ENCODE results near the gene CAP1. TPM values are rescaled to one million over a fixed set of nuclear protein-coding genes. Genes with fewer than 3 reads are reported as not detected.
A peak's percentile ranks its signal among the peaks of the same experiment; 100 is the strongest.

CAP1 gene
- total RNA-seq, 6 experiments from 2014 or later, result 665 to 743 (median 688) TPM

DNA sequence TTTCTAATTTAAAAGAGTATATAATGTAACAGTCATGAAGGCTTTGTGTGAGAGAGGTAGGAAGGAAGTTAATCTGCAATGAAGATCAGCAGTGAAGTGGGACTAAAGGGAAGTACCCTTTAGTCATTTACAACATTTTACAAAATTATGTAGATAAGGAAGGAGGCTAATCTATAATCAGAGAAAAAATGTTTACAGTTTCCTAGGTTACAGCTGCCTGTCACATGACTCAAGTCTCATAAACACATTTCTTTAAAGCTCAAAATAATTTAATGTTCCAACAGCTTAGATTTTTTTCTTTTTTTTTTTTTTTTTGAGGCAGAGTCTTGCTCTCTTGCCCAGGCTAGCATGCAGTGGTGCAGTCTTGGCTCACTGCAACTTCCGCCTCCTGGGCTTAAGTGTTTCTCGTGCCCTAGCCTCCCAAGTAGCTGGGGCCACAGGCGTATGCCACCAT, 26.2 kb upstream of the CAP1 start:
- Mint-ChIP-seq H3K36me3 (ENCODE audit: low read depth) (no peaks in the 10 kb centered on the region), H3K27ac (peak overlapping the region; percentile 93), H3K27me3 (ENCODE audit: insufficient read depth) (peaks cover 4% of the 10 kb centered on the region), H3K4me1 (ENCODE audit: low read depth) (peaks cover 46% of the 10 kb centered on the region), H3K9me3 (no peaks in the 10 kb centered on the region), H3K4me3 (peak overlapping the region; percentile 70)
- TF ChIP-seq, protein P1, sequence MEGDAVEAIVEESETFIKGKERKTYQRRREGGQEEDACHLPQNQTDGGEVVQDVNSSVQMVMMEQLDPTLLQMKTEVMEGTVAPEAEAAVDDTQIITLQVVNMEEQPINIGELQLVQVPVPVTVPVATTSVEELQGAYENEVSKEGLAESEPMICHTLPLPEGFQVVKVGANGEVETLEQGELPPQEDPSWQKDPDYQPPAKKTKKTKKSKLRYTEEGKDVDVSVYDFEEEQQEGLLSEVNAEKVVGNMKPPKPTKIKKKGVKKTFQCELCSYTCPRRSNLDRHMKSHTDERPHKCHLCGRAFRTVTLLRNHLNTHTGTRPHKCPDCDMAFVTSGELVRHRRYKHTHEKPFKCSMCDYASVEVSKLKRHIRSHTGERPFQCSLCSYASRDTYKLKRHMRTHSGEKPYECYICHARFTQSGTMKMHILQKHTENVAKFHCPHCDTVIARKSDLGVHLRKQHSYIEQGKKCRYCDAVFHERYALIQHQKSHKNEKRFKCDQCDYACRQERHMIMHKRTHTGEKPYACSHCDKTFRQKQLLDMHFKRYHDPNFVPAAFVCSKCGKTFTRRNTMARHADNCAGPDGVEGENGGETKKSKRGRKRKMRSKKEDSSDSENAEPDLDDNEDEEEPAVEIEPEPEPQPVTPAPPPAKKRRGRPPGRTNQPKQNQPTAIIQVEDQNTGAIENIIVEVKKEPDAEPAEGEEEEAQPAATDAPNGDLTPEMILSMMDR (IDR thresholded peaks at IDR 0.05), result no peak
- peak; percentile 43 for DNase-seq

DNA sequence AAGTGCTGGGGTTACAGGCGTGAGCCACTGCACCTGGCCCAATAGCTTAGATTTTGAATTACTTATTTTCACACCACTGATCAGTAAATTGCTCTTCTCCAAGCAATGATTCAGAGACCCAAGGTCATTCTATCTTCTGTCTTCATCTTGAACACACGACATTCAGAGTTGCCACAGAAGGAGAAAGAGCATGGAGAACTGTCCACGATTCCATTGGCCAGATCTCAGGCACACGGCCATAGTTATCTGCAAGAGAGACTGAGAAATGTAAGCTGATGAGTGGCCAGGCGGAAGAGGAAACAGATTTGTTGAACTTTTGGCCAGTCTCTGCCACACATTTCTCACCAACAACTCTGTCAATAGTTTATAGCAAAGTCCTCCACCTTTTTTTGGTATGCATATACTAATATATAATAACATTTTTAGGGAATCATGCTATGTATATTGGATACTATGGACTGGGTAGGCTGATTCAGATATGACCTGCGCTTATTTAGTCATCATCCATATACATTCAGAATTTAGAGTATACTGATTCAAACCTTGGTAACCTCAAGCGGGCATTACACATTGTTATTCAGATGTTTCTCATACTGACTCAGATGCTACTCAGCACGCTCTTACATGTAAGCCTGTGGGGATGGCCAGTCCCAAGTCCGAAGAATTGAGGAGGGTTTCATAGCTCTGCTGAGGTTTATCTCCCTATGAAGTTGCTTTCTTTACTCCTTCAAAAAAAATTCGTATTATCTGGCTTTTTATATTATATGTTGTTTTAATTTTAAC, 25.5 kb upstream of the CAP1 start:
- H3K27ac Mint-ChIP-seq, result peak overlapping the region; percentile 93
- peaks cover 47% of the 10 kb centered on the region for H3K4me1 Mint-ChIP-seq (ENCODE audit: low read depth)
- peak; percentile 91 for DNase-seq

DNA sequence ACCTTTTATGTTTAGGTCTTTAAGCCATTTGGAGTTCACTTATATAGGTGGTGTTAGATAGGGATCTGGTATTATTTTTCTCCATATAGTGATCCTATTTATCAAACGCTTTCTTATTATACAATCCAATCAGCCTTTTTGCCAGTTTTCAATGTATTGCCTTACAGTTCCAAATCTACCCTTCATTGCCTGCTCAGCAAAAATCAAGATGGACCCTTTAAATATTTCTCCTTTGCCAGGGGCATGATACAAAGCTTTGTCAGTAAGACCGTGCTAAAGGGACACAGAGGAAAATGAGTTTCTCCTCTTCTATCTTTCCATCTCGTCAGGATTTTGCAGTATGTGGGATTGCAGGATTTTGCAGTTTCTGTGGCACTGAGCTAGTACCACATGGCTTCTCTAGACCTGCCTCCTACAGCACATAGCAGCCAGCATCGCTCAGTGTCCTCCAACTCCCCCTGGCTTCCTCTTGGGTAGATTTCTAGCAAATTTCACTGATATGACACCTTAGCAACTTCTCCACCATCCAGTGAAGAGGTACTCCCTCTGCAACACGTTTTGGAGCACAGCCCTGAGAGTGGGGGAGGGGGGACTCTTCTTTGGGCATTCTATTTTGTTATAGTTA, 22.5 kb upstream of the CAP1 start:
- no peak for DNase-seq
- TF ChIP-seq, protein P1 (IDR thresholded peaks at IDR 0.05), result no peak
- Mint-ChIP-seq H3K9me3 (peaks cover 5% of the 10 kb centered on the region), H3K4me3 (no peak overlapping the region), H3K36me3 (ENCODE audit: low read depth) (peaks cover 5% of the 10 kb centered on the region; the same call in 1 of the 2 replicates), H3K27ac (no peak overlapping the region), H3K27me3 (ENCODE audit: insufficient read depth) (no peaks in the 10 kb centered on the region; the same call in none of the 2 replicates), H3K4me1 (ENCODE audit: low read depth) (peaks cover 44% of the 10 kb centered on the region)

More for the DNA sequence above, 25.5 kb upstream of the CAP1 start:
- Mint-ChIP-seq H3K27me3 (ENCODE audit: insufficient read depth) (peaks cover 4% of the 10 kb centered on the region), H3K9me3 (no peaks in the 10 kb centered on the region), H3K36me3 (ENCODE audit: low read depth) (no peaks in the 10 kb centered on the region), H3K4me3 (peak overlapping the region; percentile 70)
- TF ChIP-seq, protein P1 (IDR thresholded peaks at IDR 0.05), result no peak

DNA sequence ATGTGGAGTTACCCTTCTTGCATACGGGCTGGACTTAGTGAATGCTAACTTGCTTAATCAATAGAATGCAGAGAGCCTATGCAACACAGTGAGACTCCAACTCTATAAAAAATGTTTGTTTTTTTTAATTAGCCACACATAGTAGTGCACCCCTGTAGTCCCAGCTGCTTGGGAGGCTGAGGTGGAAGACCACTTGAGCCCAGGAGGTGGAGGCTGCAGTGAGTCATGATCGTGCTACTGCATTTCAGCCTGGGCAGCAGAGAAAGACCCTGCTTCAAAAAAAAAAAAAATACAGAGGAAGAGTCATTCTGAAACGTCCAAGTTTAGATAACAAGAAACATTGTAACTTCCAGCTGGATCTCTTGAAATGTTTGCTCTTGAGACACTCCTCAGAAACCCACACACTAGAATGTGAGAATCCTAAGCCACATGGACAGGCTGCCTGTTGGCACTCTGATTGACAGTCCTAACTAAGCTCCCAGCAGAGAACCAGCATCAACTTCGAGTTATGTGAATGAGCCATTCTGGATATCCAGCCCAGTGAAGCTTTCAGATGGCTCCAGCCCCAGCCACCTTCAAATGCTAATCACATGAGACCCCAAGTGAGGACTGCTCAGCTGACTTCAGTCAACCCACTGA, 20.0 kb upstream of the CAP1 start:
- Mint-ChIP-seq H3K27me3 (ENCODE audit: insufficient read depth) (no peaks in the 10 kb centered on the region; the same call in none of the 2 replicates), H3K9me3 (peaks cover 15% of the 10 kb centered on the region), H3K27ac (no peak overlapping the region), H3K4me3 (no peak overlapping the region), H3K36me3 (ENCODE audit: low read depth) (peaks cover 16% of the 10 kb centered on the region), H3K4me1 (ENCODE audit: low read depth) (peaks cover 19% of the 10 kb centered on the region)
- TF ChIP-seq, protein P1 (IDR thresholded peaks at IDR 0.05), result no peak
- DNase-seq, result no peak

DNA sequence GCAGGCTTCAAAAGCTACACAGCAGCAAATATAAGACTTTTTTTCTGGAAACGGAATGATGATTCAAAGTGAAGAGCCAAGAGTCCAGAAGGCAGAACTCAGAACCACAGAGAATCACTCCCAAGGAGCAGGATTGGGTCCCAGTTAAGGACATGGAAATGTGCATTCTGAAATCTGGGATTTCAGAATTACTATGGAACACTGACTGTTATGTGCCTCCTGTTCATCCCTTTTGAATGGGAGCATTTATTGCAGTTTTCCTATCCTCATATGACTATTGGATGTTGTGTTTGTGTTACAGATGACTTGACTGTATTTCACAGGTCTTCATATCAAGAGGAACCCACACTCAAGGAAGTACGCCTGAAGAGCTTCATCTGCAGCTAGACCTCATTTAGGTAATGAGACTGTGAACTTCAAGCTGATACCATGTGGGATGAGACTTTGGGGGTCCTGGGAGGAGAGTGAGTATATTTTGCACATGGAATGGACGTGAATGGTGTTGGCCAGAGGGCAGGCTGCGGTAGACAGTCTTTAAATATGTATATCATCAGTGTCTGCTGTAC, 17.1 kb upstream of the CAP1 start:
- H3K36me3 Mint-ChIP-seq (ENCODE audit: low read depth), result peaks cover 21% of the 10 kb centered on the region
- H3K4me1 Mint-ChIP-seq (ENCODE audit: low read depth), result peaks cover 15% of the 10 kb centered on the region
- TF ChIP-seq, protein P1 (IDR thresholded peaks at IDR 0.05), result no peak
- DNase-seq, result no peak
- no peaks in the 10 kb centered on the region; the same call in none of the 2 replicates for H3K27me3 Mint-ChIP-seq (ENCODE audit: insufficient read depth)
- H3K4me3 Mint-ChIP-seq, result no peak overlapping the region
- H3K9me3 Mint-ChIP-seq, result peaks cover 15% of the 10 kb centered on the region
- H3K27ac Mint-ChIP-seq, result no peak overlapping the region

Measured in HFFc6 (cell line).